Transverse colon (tissue), 4 donors: ENCODE data around the gene ERC2. TPM values are rescaled to one million over a fixed set of nuclear protein-coding genes. Genes with fewer than 3 reads are reported as not detected.

Experiments used
- DNase-seq: peaks from one replicate; pipeline ENCODE4 v3.0.0-alpha.2; 2019
- H3K27ac ChIP-seq, 4 donors: fragments of 200-600 bp; sonication (generic); 2 replicates each; pipeline ENCODE4 v1.5.1; 2016 to 2018; ENCODE audit warnings: inconsistent platforms in 4 of 4
- H3K27me3 ChIP-seq: fragments of 200-600 bp; sonication (generic); 2 replicates; pipeline ENCODE4 v1.5.1; 2017; ENCODE audit warnings: inconsistent platforms
- H3K36me3 ChIP-seq, 4 donors: fragments of 200-600 bp; sonication (generic); 2 replicates each; pipeline ENCODE4 v1.5.1; 2017 to 2019; ENCODE audit warnings: inconsistent platforms in 4 of 4
- H3K4me1 ChIP-seq, 4 donors: fragments of 200-600 bp; sonication (generic); 2 replicates each; pipeline ENCODE4 v1.5.1; 2017 to 2020; ENCODE audit warnings: inconsistent platforms in 4 of 4
- H3K4me3 ChIP-seq, 4 donors: fragments of 200-600 bp; sonication (generic); 1 replicate in 1 of 4; 2 replicates in 3 of 4; pipeline versions ENCODE4 v1.5.1 to v1.6.1; 2017 to 2019; ENCODE audit warnings: inconsistent platforms in 4 of 4
- H3K9me3 ChIP-seq, 2 donors: fragments of 200-600 bp; sonication (generic); 2 replicates each; pipeline ENCODE4 v1.5.1; 2017 to 2019; ENCODE audit warnings: inconsistent platforms in 2 of 2
- EP300 ChIP-seq: sonication (generic); formaldehyde crosslinking; IDR thresholded peaks from one replicate; pipeline ENCODE4 v1.6.1; 2017; ENCODE audit warnings: antibody characterized with exemption, low read depth
- POLR2A ChIP-seq: fragments of 450-650 bp; IDR thresholded peaks from one replicate; pipeline ENCODE4 v1.6.1; 2016; ENCODE audit warnings: antibody characterized with exemption, mild to moderate bottlenecking, moderate library complexity
- POLR2AphosphoS5 ChIP-seq, 3 donors: sonication (generic); formaldehyde crosslinking; IDR thresholded peaks; one replicate each; pipeline ENCODE4 v1.6.1; 2016; ENCODE audit warnings: antibody characterized with exemption in 3 of 3
- WGBS, 2 donors: methylation state at CpG; one replicate each; pipeline ENCODE4 v1.1.5; 2018; ENCODE audit warnings: low coverage in 1 of 2; 5-methylcytosine and 5-hydroxymethylcytosine counted together
- in situ Hi-C, 4 donors: fragments of 200-750 bp; cut with MboI; loops; one replicate each; pipeline versions ENCODE4 v1.15.0 to v1.15.1; 2017; ENCODE audit warnings: low sequenced_read_pairs in 3 of 4, low pct_ligation_motif_present in 1 of 4, low pct_unique_long_range_greater_than_20kb in 1 of 4
- intact Hi-C: fragments of 100-400 bp; cut with DNase I; formaldehyde crosslinking; loops from one replicate; pipeline ENCODE4 v1.15.1; 2023; ENCODE audit warnings: low total_unique reads
- total RNA-seq, 4 donors: library from RNA; depleted of rRNA; stranded (reverse); fragments of >200 nt; gene quantifications; one replicate each; pipeline ENCODE4 v1.1.0, GENCODE V29; 2016
- TF ChIP-seq, protein P1 (sequence below), 5 experiments: fragments of 200-600 bp in 3 of 5; fragments of 450-650 bp in 2 of 5; sonication (generic) in 3 of 5; IDR thresholded peaks; 1 replicate in 2 of 5; 2 replicates in 3 of 5; pipeline ENCODE4 v1.5.1; 2016 to 2017; ENCODE audit warnings: antibody characterized with exemption in 5 of 5, inconsistent platforms in 3 of 5, mild to moderate bottlenecking in 2 of 5, moderate library complexity in 1 of 5

ERC2 gene
- total RNA-seq, 4 donors from 2014 or later, result 0.41 to 1.3 TPM; not detected in 2

DNA sequence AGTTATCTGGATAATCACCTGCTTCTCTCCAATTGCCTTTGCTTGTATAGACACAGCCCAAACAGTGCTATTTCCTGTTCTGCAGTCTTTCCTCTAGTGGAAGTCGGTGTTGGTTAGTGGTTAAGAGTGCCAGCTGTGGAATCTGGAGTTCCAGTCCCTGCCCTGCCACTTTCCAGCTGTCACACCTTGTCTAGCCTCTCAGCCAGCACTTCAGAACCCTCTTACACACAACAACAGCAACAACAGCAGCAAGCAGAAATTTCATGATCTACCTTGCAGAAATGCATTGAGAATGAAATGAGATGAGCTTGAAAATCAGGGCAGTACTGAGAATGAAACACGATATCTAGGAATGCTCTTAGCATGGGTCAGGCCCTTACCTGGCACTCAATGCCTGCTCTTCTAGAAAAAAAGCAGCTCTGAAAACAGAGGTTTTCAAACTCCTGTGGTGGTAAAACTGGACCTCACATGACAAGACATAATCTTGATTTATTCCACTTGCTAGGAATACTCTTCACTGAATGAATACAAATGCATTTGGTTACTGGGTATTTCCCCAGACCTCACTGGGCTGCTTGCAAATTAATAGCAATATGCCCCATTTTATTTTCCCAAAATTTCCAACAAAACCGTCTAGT, 977.9 kb downstream of the ERC2 start:
- TF ChIP-seq, protein P1, sequence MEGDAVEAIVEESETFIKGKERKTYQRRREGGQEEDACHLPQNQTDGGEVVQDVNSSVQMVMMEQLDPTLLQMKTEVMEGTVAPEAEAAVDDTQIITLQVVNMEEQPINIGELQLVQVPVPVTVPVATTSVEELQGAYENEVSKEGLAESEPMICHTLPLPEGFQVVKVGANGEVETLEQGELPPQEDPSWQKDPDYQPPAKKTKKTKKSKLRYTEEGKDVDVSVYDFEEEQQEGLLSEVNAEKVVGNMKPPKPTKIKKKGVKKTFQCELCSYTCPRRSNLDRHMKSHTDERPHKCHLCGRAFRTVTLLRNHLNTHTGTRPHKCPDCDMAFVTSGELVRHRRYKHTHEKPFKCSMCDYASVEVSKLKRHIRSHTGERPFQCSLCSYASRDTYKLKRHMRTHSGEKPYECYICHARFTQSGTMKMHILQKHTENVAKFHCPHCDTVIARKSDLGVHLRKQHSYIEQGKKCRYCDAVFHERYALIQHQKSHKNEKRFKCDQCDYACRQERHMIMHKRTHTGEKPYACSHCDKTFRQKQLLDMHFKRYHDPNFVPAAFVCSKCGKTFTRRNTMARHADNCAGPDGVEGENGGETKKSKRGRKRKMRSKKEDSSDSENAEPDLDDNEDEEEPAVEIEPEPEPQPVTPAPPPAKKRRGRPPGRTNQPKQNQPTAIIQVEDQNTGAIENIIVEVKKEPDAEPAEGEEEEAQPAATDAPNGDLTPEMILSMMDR (IDR thresholded peaks at IDR 0.05), result no peak
- TF ChIP-seq POLR2AphosphoS5 (IDR thresholded peaks at IDR 0.05) (no peak), POLR2A (no peak), EP300 (no peak)

DNA sequence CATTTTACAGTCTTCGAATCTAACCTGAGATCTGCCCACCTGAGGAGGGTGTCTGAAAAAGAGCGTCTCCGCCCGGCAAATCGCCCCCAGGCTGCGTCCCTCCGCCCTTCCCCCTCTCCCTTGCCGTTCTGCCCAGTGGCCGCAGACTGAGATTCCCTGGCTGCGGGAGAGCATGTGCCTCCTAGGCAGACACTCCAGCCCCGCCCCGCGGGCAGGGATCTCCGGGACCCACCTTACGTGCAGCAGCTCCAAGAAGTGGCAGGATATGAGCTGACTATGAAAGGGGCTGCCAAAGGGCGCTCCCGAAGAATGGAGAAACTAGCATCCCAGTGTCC, 978.5 kb downstream of the ERC2 start:
- peaks cover 56% of the 10 kb centered on the region for H3K27me3 ChIP-seq
- H3K36me3 ChIP-seq, result no peaks in the 10 kb centered on the region
- in situ Hi-C loops, result loop anchor here (10.0 to 25.0 kb wide), 7 partner anchors 235 to 773 kb away; no protein-coding TSS in a partner anchor
- peaks cover 7 to 66% (median 53%) of the 10 kb centered on the region in 4 donors for H3K4me1 ChIP-seq
- no peak overlapping the region for H3K4me3 ChIP-seq
- H3K9me3 ChIP-seq, result no peaks in the 10 kb centered on the region
- no peak overlapping the region for H3K27ac ChIP-seq
- DNase-seq, result peak; percentile 30
- intact Hi-C loops, result loop anchor here (10.0 kb wide), 1 partner anchor 235 kb away; no protein-coding TSS in a partner anchor
- WGBS, 2 donors, result 0 to 18% methylated on average over 2 to 15 of the region's 17 CpGs
- TF ChIP-seq POLR2A, result no peak
- TF ChIP-seq, protein P1 (IDR thresholded peaks at IDR 0.05), result no peak
- no peak for TF ChIP-seq POLR2AphosphoS5 (IDR thresholded peaks at IDR 0.05)
- no peak for TF ChIP-seq EP300

More for the DNA sequence above, 977.9 kb downstream of the ERC2 start:
- H3K36me3 ChIP-seq, result no peaks in the 10 kb centered on the region
- H3K27ac ChIP-seq, result no peak overlapping the region
- H3K27me3 ChIP-seq, result peaks cover 50% of the 10 kb centered on the region
- 28 to 33% methylated on average over 3 of the region's 3 CpGs for WGBS, 2 donors
- DNase-seq, result no peak
- H3K4me1 ChIP-seq, result peaks cover 7 to 60% (median 48%) of the 10 kb centered on the region in 4 donors
- in situ Hi-C loops, result loop anchor here (25.0 kb wide), 4 partner anchors 247 to 772 kb away; no protein-coding TSS in a partner anchor
- intact Hi-C loops, result no loop called here
- no peaks in the 10 kb centered on the region for H3K9me3 ChIP-seq
- no peak overlapping the region for H3K4me3 ChIP-seq

DNA sequence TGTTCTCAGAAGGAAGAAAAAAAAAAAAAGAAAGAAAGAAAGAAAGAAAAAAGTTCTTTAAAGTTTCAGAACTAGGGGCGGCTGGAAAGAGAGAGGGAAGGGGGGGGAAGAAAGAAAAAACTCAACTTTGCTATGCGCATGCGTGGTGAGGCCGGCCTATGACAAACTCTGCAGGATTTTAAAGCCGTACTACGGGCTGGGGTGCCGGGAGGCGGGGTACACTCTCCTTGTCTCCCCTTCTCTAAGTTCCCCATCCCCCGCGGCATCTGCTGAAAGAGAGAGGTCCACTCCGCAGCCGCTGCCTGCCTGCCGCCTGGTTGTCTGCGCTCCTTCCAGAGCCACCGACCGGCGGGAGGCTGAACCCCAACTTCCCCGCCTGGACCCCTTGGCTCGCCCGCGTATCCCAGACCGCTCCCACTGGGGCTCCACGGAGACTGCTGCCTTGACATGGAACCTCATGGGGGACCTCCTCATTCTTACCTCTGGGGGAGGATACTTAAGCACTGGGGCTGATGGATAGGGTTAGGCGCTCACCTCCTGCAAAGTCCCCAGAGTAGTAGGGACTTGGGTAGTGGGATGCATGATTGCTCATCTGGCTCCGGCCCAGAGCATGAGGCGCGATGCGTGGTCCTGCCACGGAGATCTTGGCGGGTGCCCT, 979.7 kb downstream of the ERC2 start:
- Histone ChIP-seq H3K27me3 (peaks cover 66% of the 10 kb centered on the region), H3K36me3 (no peaks in the 10 kb centered on the region), H3K9me3 (no peaks in the 10 kb centered on the region), H3K27ac (peak overlapping the region; percentile 66 to 82 (median 74)), H3K4me1 (peaks cover 7 to 68% (median 53%) of the 10 kb centered on the region in 4 donors), H3K4me3 (peak overlapping the region; percentile 61 to 82 (median 73))
- intact Hi-C loops, result loop anchor here (10.0 kb wide), 1 partner anchor 236 kb away; no protein-coding TSS in a partner anchor
- peak; percentile 68 for DNase-seq
- TF ChIP-seq POLR2AphosphoS5 (IDR thresholded peaks at IDR 0.05) (no peak), POLR2A (no peak), EP300 (no peak)
- TF ChIP-seq, protein P1 (IDR thresholded peaks at IDR 0.05), result no peak
- 2 to 3% methylated on average over 10 to 30 of the region's 30 CpGs for WGBS, 2 donors
- in situ Hi-C loops, result loop anchor here (10.0 to 25.0 kb wide), 7 partner anchors 236 to 774 kb away; no protein-coding TSS in a partner anchor
